GM12891 (cell line): ENCODE data around the gene ZNHIT2.

Source experiments
- DNase-seq: peaks from one replicate; pipeline ENCODE4 v3.0.0; 2011; ENCODE audit warnings: low spot score; ENCODE audit not compliant: insufficient read length
- FAIRE-seq: peaks from 2 replicates; lab custom pipeline; 2011; peaks lifted over from hg19 to GRCh38; lab: Jason Lieb, UNC
- PAX5 ChIP-seq: IDR thresholded peaks from 2 replicates; pipeline ENCODE4 v1.6.1; 2011; ENCODE audit warnings: low read length, moderate library complexity, mild to moderate bottlenecking; ENCODE audit not compliant: insufficient read depth, severe bottlenecking
- POLR2A ChIP-seq: IDR thresholded peaks from 2 replicates; pipeline ENCODE4 v1.6.1; 2011; ENCODE audit warnings: low read depth, low read length, control low read depth
- POLR2AphosphoS5 ChIP-seq: IDR thresholded peaks from 2 replicates; pipeline ENCODE4 v1.6.1; 2011; ENCODE audit warnings: low read depth, low read length, control low read depth
- POU2F2 ChIP-seq: IDR thresholded peaks from 2 replicates; pipeline ENCODE4 v1.6.1; 2011; ENCODE audit warnings: low read depth, mild to moderate bottlenecking, control low read depth, low read length, moderate library complexity
- SPI1 ChIP-seq: IDR thresholded peaks from 2 replicates; pipeline ENCODE4 v1.6.1; 2011; ENCODE audit warnings: low read depth, low read length, control low read depth
- TAF1 ChIP-seq: IDR thresholded peaks from 2 replicates; pipeline ENCODE4 v1.6.1; 2011; ENCODE audit warnings: low read depth, low read length, control low read depth

Gene ZNHIT2

DNA sequence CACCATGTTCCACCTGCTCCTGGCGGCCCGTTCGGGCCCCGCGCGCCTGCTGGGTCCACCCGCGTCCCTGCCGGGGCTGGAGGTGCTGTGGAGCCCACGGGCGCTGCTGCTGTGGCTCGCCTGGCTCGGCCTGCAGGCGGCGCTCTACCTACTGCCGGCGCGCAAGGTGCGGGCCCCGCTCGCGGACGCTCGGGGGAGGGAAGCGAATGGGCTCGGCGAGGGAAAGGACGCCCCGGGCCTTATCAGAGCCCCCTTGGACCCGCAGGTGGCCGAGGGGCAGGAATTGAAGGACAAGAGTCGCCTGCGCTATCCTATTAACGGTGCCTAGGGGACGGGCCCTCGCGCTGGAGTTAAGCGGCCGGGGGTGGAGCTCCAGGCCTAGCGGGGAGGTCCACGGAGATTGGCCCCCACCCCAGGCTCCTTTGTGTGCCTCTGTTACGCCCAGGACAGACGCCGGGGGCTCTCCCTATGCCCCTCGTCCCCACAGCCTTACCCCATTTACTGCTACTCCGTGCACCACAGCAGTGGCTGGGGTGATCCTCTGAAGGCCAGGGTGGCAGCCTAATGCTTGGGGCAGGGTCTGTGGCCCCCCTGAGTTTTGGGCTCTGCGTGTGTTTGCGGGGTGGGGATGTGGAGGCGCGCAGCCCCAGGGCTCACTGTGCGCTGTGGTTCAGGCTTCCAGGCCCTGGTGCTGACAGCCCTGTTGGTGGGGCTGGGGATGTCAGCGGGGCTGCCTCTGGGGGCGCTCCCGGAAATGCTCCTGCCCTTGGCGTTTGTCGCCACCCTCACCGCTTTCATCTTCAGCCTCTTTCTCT, 4.7 kb downstream of the ZNHIT2 start:
- FAIRE-seq (peak; percentile 95), DNase-seq (peak; percentile 73)
- TF ChIP-seq PAX5 (no peak), TAF1 (0 out of 2 replicates have a peak, but pooled peaks have one; percentile 25), POU2F2 (0 out of 2 replicates have a peak, but pooled peaks have one; percentile 58)

DNA sequence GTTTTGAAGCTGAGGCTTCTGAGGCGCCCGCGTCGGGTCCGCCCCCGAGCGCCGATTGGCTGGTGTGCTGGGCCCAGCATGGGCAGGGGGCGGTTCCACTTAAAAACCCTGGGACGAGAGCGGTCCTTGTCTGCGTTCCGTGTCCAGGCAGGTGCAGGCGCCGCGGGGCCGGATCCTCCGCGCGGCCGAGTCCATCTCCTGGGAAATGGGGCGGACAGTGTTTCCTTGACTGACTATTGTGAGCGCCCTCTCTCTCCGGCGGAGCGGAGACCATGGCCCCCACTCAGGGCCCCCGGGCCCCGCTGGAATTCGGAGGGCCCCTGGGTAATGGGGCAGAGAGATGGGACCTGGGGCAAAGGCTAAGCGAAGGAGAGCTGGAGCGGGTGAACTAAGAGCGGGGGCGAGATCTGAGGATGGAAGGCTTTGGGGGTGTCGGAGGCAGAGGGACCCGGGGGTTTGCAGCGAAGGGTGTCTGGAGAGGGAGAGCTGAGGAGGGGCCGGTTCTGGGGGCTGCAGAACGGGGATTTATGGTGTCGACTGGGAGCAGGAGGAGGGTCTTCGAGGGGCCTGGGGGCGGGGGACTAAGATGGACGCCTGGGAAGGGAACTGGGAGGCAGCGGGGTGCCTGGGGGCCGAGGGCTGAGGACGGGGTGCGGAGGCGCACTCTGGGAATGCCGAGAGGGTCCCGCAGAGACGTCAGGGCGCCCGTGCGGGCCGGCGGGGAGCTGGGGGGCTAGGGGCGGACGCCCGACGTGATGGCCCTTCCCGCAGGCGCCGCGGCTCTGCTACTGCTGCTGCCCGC, 5.6 kb downstream of the ZNHIT2 start, which contains the start of gene TM7SF2:
TSS of gene TM7SF2 (plus strand) at position 129 of the 802 bp plus-strand sequence. CDS start at position 273, 144 bp downstream.
- no peak for TF ChIP-seq SPI1
- TF ChIP-seq POU2F2 = 0 out of 2 replicates have a peak, but pooled peaks have one; percentile 27
- peak; percentile 76 for TF ChIP-seq POLR2AphosphoS5
- TF ChIP-seq POLR2A = peak; percentile 86
- DNase-seq (peak; percentile 97), FAIRE-seq (peak; percentile 97)

DNA sequence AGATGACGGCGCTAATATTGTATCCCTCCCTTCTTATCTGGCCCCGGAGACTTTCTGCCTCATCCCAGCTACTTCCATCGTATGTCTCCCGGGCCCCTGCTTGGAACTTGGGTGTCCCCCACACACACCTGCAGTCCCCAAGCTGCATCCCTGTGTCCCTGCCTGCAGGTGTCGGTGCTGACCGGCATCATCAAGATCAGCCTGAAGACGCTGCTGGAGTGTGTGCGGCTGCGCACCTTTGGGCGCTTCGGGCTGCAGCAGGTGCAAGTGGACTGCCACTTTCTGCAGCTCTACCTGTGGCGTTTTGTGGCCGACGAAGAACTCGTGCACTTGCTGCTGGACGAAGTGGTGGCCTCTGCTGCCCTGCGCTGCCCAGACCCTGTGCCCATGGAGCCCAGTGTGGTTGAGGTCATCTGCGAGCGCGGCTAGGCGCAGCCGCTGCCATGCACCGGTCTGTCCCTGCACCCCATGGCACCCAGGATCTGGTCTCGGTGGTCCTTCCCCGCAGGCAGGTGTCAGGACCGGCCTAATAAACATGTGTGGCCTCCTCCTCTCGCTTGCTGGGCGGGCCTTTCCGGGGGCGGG, 6.2 kb downstream of the ZNHIT2 start:
- DNase-seq (no peak), FAIRE-seq (no peak)
- peak; percentile 2; the same call in 1 of the 2 replicates for TF ChIP-seq POLR2AphosphoS5
- no peak for TF ChIP-seq SPI1

DNA sequence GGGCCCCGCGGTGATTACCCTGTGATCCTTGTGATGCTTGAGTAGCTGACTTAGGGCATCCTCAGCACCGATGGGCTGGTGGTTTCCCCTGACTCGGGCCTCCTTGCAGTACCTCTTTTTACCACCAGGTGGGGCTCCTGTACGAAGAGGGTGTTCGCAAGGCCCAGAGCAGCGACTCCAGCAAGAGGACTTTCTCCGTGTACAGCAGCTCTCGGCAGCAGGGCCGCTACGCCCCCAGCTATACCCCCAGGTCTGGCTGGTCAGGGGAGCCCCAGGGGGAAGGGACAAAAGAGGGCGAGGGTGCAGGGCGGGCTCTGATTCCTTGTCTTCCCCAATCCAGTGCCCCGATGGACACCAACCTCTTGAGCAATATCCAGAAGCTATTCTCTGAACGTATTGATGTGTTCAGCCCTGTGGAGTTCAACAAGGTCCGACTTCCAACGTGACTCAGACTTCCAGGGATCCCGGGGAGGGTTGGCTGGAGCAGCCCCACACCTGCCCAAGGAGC, 7.1 kb downstream of the ZNHIT2 start:
- FAIRE-seq (peak; percentile 97), DNase-seq (peak; percentile 88)
- TF ChIP-seq PAX5 (no peak), POLR2AphosphoS5 (no peak), POU2F2 (no peak), SPI1 (no peak), POLR2A (no peak), TAF1 (no peak)

DNA sequence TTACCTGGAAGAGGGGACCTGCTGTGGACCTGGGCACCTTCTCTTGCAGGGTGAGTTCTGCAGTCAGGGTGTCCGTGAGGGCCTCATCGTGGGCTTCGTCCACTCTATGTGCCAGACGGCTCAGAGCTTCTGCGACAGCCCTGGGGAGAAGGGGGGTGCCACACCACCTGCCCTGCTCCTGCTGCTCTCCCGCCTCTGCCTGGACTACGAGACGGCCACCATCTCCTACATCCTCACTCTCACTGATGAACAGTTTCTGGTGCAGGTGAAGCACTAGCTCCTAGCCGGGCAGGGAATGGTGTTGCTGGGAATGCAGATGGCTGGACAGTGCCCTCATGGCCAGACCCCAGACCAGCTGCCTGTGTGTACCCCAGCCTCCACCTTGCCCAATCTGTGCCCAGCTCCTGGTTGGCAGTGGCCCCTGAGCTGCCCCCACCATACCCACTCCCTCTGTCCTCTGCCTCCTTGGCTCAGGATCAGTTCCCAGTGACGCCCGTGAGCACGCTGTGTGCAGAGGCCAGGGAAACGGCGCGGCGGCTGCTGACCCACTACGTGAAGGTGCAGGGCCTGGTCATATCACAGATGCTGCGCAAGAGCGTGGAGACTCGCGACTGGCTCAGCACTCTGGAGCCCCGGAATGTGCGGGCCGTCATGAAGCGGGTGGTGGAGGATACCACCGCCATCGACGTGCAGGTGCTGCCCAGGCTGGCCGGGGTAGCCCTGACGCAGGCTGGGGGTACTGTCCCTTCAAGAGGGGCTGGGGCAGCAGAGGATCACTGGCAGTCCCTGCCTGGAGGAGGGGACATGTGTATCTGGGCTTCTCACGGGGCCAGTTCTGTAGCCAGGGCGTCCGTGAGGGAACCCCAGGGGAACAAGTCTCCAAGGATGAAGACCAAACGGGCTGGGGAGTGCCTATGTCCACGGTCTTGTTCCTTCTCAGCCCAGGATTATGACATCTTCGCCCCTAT, 8.0 kb downstream of the ZNHIT2 start:
- TF ChIP-seq POLR2A = no peak
- no peak for TF ChIP-seq TAF1
- TF ChIP-seq POLR2AphosphoS5 = no peak
- no peak for TF ChIP-seq SPI1
- no peak for TF ChIP-seq POU2F2
- no peak for TF ChIP-seq PAX5
- DNase-seq = no peak
- FAIRE-seq = no peak

DNA sequence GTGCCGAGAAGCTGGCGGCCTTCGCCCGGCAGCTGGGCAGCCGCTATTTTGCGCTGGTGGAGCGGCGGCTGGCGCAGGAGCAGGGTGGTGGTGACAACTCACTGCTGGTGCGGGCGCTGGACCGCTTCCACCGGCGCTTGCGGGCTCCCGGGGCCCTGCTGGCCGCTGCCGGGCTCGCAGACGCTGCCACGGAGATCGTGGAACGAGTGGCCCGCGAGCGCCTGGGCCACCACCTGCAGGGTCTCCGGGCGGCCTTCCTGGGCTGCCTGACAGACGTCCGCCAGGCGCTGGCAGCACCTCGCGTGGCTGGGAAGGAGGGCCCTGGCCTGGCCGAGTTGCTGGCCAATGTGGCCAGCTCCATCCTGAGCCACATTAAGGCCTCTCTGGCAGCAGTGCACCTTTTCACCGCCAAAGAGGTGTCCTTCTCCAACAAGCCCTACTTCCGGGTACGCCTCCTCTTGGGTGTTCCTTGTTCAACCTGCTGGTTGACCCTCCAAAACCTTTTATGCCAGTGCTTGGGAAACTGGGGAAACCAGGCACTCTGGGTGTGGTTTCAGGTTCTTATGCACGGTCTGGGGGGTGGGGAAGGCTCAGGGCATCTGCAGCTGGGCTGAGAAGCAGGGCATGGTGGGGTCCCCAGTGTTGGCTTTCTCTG, 8.9 kb downstream of the ZNHIT2 start:
- FAIRE-seq = no peak
- DNase-seq = no peak

DNA sequence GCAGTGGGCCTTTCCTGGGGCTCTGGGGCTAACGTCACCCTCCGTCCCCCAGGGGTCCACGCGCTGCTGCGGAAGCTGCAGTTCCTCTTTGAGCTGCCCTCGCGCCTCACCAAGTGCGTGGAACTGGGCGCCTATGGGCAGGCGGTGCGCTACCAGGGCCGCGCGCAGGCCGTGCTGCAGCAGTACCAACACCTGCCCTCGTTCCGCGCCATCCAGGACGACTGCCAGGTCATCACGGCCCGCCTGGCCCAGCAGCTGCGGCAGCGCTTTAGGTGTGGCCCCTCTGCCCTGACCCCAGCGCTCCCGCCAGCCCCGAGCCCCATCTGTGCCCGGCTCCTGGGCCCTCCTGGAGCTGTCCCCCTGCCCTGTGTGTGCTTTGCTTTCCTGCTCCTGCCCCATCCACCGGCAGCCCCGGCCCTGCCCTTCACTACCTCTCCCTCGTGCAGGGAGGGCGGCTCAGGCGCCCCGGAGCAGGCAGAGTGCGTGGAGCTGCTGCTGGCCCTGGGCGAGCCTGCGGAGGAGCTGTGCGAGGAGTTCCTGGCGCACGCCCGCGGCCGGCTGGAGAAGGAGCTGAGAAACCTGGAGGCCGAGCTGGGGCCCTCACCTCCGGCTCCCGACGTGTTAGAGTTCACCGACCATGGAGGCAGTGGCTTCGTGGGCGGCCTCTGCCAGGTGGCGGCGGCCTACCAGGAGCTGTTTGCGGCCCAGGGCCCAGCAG, 9.6 kb downstream of the ZNHIT2 start:
- no peak for DNase-seq
- no peak for TF ChIP-seq POU2F2
- TF ChIP-seq POLR2AphosphoS5 = no peak
- TF ChIP-seq SPI1 = no peak
- TF ChIP-seq PAX5 = no peak
- TF ChIP-seq TAF1 = no peak
- no peak for TF ChIP-seq POLR2A
- FAIRE-seq = no peak

More for the DNA sequence above, 8.9 kb downstream of the ZNHIT2 start:
- TF ChIP-seq TAF1 (no peak), POLR2AphosphoS5 (no peak), PAX5 (no peak), POU2F2 (no peak), SPI1 (no peak), POLR2A (no peak)

DNA sequence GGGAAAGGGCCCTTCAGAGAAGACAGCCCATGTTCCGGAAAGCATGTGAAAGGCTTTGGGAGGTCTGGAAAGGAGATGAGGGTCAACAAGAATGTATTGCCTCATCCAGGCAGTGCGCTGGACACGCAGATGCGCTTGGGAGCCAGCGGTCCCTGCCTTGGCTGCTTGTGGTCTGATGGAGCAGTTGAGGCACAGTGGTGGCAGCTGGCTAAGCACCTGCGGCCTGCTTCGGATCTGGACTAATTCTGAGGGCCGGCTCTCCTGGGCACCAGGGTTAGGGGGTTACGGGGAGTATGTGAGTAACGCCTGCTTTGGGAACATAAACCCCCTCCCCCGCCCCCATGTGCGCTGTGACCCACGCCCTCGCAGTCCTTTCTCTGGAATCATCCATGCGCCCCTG, 10.4 kb downstream of the ZNHIT2 start:
- FAIRE-seq (no peak), DNase-seq (no peak)
- TF ChIP-seq POLR2AphosphoS5 (no peak), PAX5 (no peak), TAF1 (no peak), POLR2A (no peak), SPI1 (no peak), POU2F2 (no peak)
